GM20431 (cell line): Measurements from ENCODE around the gene MCAT.

Experiments
- in situ Hi-C: fragments of 300-500 bp; cut with MseI, MboI; formaldehyde crosslinking; loops from one replicate; pipeline ENCODE4 v1.15.0; 2020; ENCODE audit warnings: low sequenced_read_pairs; ENCODE audit not compliant: unreplicated experiment

Gene MCAT

DNA sequence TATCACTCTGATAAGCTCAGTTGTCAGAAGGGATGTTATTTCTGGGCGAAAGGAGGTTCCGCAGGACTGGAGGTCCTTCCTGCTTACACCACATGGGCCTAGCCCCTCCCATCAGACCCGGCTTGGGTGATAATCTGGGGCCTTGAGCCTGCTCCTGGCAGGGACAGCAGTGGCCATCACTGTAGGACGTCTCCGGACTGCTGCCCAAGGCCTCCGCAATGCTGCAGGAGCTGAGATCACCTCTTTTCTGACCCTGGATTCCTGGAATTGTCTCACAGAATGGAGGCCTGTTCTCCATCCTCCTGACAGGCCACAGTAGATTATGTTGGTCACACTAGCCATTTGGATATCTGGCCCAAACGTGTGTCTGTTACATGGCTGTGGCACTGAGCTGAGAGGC, 41.9 kb downstream of the MCAT start:
- in situ Hi-C loops, result no loop called here

- in situ Hi-C loops, result no loop called here
These were observed 43.0 kb downstream of the MCAT start for GRCh38 chr22:43100225-43100624.

DNA sequence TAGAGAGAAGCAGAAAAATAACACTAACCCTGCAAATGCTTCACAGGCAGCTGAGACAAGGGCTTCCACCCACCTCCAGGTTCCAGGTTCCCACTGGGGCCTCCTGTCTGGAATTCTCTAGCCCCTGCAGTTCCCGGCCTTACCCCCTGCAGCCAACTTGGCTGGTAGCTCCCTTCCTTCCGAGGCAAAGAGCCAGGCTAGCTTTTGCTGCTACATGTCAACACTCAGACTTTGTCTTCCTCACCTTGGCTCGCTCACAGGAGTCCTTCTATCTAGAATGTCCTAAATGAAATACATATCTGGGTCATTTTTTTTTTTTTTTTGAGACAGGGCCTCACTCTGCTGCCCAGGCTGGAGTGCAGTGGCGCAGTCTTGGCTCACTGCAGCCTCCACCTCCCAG, 44.1 kb downstream of the MCAT start:
- in situ Hi-C loops, result no loop called here

GRCh38 chr22:43098356-43098755, 44.8 kb downstream of the MCAT start:
- in situ Hi-C loops, result no loop called here

DNA sequence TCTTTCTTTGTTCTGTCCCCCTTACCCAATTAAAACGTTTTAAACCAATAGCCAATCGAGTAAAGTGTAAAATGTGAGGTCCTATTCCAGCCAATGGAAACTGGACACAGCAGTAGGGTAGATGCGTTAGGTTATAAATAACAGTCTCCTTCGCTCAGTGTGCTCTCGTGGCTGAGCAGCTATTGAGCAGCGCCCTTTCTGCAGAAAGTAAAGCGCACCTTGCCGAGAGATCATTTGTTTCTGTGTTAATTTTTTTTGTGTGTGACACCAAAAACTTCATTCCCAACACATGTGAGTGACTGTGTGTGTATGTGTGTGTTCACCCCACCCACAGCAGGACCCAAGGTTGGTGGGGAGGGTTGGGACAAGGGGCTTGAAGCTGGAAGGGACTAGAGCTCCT, 46.8 kb downstream of the MCAT start:
- in situ Hi-C loops, result no loop called here

GRCh38 chr22:43094551-43094950, 48.6 kb downstream of the MCAT start:
- in situ Hi-C loops, result no loop called here

- in situ Hi-C loops, result no loop called here
These were observed 49.1 kb downstream of the MCAT start for GRCh38 chr22:43094085-43094484.

DNA sequence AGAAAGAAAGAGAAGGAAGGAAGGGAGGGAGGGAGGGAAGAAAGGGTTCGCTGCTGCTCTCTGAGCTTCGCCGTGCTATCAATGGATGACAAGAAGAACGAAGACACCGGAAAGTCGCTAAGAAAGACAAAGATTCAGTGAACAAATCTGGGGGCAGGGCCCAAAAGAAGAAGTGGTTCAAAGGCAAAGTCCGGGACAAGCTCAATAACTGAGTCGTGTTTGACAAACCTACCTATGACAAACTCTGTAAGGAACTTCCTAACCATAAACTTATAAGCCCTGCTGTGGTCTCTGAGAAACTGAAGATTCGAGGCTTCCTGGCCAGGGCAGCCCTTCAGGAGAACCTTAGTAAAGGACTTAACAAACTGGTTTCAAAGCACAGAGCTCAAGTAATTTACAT, 51.1 kb downstream of the MCAT start:
- in situ Hi-C loops, result no loop called here

DNA sequence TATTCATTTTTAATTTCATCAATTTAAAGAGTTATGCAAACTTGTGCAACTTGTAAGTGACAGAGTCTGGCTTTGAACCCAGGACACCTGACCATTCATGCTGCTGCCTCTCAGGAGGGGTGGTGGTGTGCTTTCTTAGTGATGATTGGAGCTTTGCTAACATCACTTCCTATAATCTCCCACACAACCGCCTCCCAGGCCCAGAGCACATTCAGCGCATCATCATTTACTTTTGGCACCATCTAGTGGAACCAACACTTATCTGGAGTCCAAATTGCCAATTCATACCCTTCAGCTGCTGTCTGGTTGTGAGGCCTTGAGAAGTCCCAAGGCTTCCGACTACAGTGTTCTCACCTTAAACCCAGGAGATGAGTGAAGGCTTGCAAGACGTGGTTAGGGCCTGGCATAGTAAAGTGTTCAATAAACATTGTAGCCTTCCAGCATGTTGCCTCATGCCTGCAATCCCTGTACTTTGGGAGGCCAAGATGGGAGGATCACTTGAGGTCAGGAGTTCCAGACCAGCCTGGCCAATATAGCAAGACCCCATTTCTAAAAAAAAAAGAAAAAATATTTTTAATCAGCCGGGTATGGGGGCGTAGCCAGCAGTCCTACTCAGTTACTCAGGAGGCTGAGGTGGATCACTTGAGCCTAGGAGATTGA, 52.9 kb downstream of the MCAT start:
- in situ Hi-C loops, result no loop called here

GRCh38 chr22:43088984-43089717, 54.0 kb downstream of the MCAT start, which contains the start of gene TTLL1:
Gene TTLL1, minus strand, starts transcription at chr22:43089391. Its CDS starts 13,805 bp downstream, at chr22:43075586.
- in situ Hi-C loops, result no loop called here

- in situ Hi-C loops, result no loop called here
These were observed 54.6 kb downstream of the MCAT start for GRCh38 chr22:43088627-43088983.

GRCh38 chr22:43085658-43086606, 57.3 kb downstream of the MCAT start:
- in situ Hi-C loops, result no loop called here
